Measurements from ENCODE around the gene DENND2C.

- TF ChIP-seq CTCF (IDR thresholded peaks at IDR 0.05) = no peak
- TF ChIP-seq POLR2A (IDR thresholded peaks at IDR 0.05) = no peak
These were observed 120.7 kb downstream of the DENND2C start for GRCh38 chr1:114549137-114549536.

Data from testis (tissue), 2 donors.